Measurements from ENCODE around the gene IGLL1. TPM values are rescaled to one million over a fixed set of nuclear protein-coding genes. Genes with fewer than 3 reads are reported as not detected.

The IGLL1 gene
- total RNA-seq, 1 donor from 2014 or later = not detected

- Histone ChIP-seq H3K4me1 (no peaks in the 10 kb centered on the region), H3K4me3 (no peak overlapping the region), H3K36me3 (no peaks in the 10 kb centered on the region), H3K9me3 (no peaks in the 10 kb centered on the region), H3K27me3 (no peaks in the 10 kb centered on the region), H3K27ac (no peak overlapping the region)
- DNase-seq (ENCODE audit: extremely low spot score in 2 of 2) = no peak
- TF ChIP-seq CTCF (IDR thresholded peaks at IDR 0.05) = no peak
- TF ChIP-seq POLR2A (IDR thresholded peaks at IDR 0.05) = no peak
- TF ChIP-seq POLR2AphosphoS5 (IDR thresholded peaks at IDR 0.05; ENCODE audit: insufficient read depth in 1 of 2, low read depth in 1 of 2) = no peak
- intact Hi-C loops (cut with DNase I) = no loop called here
Observed at GRCh38 chr22:23621082-23621780, 41.1 kb upstream of the IGLL1 start.

GRCh38 chr22:23613193-23613972 is 33.3 kb upstream of the IGLL1 start:
- DNase-seq (ENCODE audit: extremely low spot score in 2 of 2) = no peak
- Histone ChIP-seq H3K27me3 (no peaks in the 10 kb centered on the region), H3K27ac (no peak overlapping the region), H3K9me3 (no peaks in the 10 kb centered on the region), H3K36me3 (no peaks in the 10 kb centered on the region), H3K4me1 (no peaks in the 10 kb centered on the region), H3K4me3 (no peak overlapping the region)
- TF ChIP-seq POLR2A (IDR thresholded peaks at IDR 0.05) = no peak
- TF ChIP-seq CTCF (IDR thresholded peaks at IDR 0.05) = no peak
- no peak for TF ChIP-seq POLR2AphosphoS5 (IDR thresholded peaks at IDR 0.05; ENCODE audit: insufficient read depth in 1 of 2, low read depth in 1 of 2)
- intact Hi-C loops (cut with DNase I) = no loop called here

GRCh38 chr22:23609983-23610781 is 30.1 kb upstream of the IGLL1 start:
- Histone ChIP-seq H3K27ac (no peak overlapping the region), H3K4me1 (no peaks in the 10 kb centered on the region), H3K36me3 (no peaks in the 10 kb centered on the region), H3K4me3 (no peak overlapping the region), H3K9me3 (no peaks in the 10 kb centered on the region), H3K27me3 (no peaks in the 10 kb centered on the region)
- intact Hi-C loops (cut with DNase I) = no loop called here
- no peak for DNase-seq (ENCODE audit: extremely low spot score in 2 of 2)
- TF ChIP-seq POLR2A (IDR thresholded peaks at IDR 0.05) (no peak), CTCF (IDR thresholded peaks at IDR 0.05) (no peak), POLR2AphosphoS5 (IDR thresholded peaks at IDR 0.05; ENCODE audit: insufficient read depth in 1 of 2, low read depth in 1 of 2) (no peak)

- DNase-seq (ENCODE audit: extremely low spot score in 2 of 2) = no peak
- no peaks in the 10 kb centered on the region for H3K4me1 ChIP-seq
- H3K4me3 ChIP-seq = no peak overlapping the region
- no peaks in the 10 kb centered on the region for H3K27me3 ChIP-seq
- no peak overlapping the region for H3K27ac ChIP-seq
- H3K36me3 ChIP-seq = no peaks in the 10 kb centered on the region
- TF ChIP-seq POLR2A (IDR thresholded peaks at IDR 0.05) (no peak), POLR2AphosphoS5 (IDR thresholded peaks at IDR 0.05; ENCODE audit: insufficient read depth in 1 of 2, low read depth in 1 of 2) (no peak), CTCF (IDR thresholded peaks at IDR 0.05) (no peak)
- intact Hi-C loops (cut with DNase I) = no loop called here
- H3K9me3 ChIP-seq = no peaks in the 10 kb centered on the region
Observed at GRCh38 chr22:23608583-23608982, 28.5 kb upstream of the IGLL1 start.

Data from vagina (tissue), 2 donors.